Small intestine (tissue), 7 donors: Measurements from ENCODE around the gene COP1. TPM values are rescaled to one million over a fixed set of nuclear protein-coding genes. Genes with fewer than 3 reads are reported as not detected.

Source experiments
- DNase-seq, 2 donors: peaks; one replicate each; pipeline versions ENCODE4 v3.0.0 to v3.0.0-alpha.2; 2013
- FAIRE-seq: peaks from 2 replicates; lab custom pipeline; 2012; peaks lifted over from hg19 to GRCh38; lab: Jason Lieb, UNC
- H3K27ac ChIP-seq, 3 donors: one replicate each; pipeline ENCODE4 v1.5.1; 2013; ENCODE audit warnings: low read length in 2 of 3, mild to moderate bottlenecking in 2 of 3, control low read depth in 1 of 3, inconsistent platforms in 1 of 3, low read depth in 1 of 3, moderate library complexity in 1 of 3
- H3K27me3 ChIP-seq, 3 donors: one replicate each; pipeline ENCODE4 v1.6.1; 2013; ENCODE audit warnings: low read length in 3 of 3, inconsistent platforms in 1 of 3; ENCODE audit not compliant: control insufficient read depth in 3 of 3, insufficient read depth in 3 of 3
- H3K36me3 ChIP-seq, 3 donors: one replicate each; pipeline ENCODE4 v1.6.1; 2013; ENCODE audit warnings: low read length in 3 of 3, inconsistent platforms in 1 of 3, low read depth in 1 of 3, mild to moderate bottlenecking in 1 of 3, moderate library complexity in 1 of 3; ENCODE audit not compliant: control insufficient read depth in 3 of 3, insufficient read depth in 2 of 3
- H3K4me1 ChIP-seq, 3 donors: one replicate each; pipeline ENCODE4 v1.6.1; 2013; ENCODE audit warnings: low read length in 2 of 3, inconsistent platforms in 1 of 3, low read depth in 1 of 3, mild to moderate bottlenecking in 1 of 3, moderate library complexity in 1 of 3; ENCODE audit not compliant: control insufficient read depth in 3 of 3, insufficient read depth in 2 of 3
- H3K4me3 ChIP-seq, 3 donors: one replicate each; pipeline ENCODE4 v1.5.1; 2013; ENCODE audit warnings: low read length in 3 of 3, control low read depth in 1 of 3, inconsistent platforms in 1 of 3, low read depth in 1 of 3, mild to moderate bottlenecking in 1 of 3, moderate library complexity in 1 of 3
- H3K9me3 ChIP-seq, 2 donors: one replicate each; pipeline ENCODE4 v1.6.1; 2013; ENCODE audit warnings: low read depth in 1 of 2, low read length in 1 of 2; ENCODE audit not compliant: control insufficient read depth in 2 of 2, insufficient read depth in 1 of 2
- WGBS, 3 donors: extraction: QIAGEN DNeasy Blood & Tissue Kit; methylation state at CpG; one replicate each; pipeline ENCODE4 v1.1.7; 2013; 5-methylcytosine and 5-hydroxymethylcytosine counted together
- polyA plus RNA-seq, 4 donors: library from polyadenylated mRNA; stranded (reverse) in 3 of 4; unstranded in 1 of 4; fragments of 200-250 nt in 3 of 4; fragments of 120-200 nt in 1 of 4; gene quantifications; one replicate each; pipeline versions ENCODE4 v1.2.1 to v1.2.3, GENCODE V29; 2013
- donor health status: healthy with polysubstance abuse.
- donor health status: control.
- donor health status: control.
- donor health status: Bipolar disorder and iron deficiency.
- donor health status: healthy.

The COP1 gene
- polyA plus RNA-seq, 4 donors, result 34.2 to 68.4 (median 42.7) TPM

DNA sequence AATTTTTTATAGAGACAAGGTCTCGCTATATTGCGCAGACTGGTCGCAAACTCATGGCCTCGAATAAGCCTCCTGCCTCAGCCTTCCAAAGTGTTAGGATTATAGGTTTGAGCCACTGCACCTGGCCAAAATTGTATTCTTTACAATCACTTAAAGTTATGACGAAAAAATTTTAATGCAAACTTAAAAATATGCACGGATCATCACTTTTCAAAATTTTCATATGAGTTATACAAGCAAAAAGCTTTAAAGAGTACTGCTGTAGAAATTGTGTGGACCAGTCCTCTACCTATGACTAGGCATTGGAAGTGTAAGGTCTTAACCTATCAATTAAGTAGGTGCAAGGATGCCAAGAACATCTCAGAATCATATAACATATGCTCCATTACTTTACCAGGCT, 34.9 kb downstream of the COP1 start:
- Histone ChIP-seq H3K4me1 (no peaks in the 10 kb centered on the region), H3K27ac (no peak overlapping the region), H3K9me3 (peaks cover 0 to 7% of the 10 kb centered on the region in 2 donors), H3K27me3 (no peaks in the 10 kb centered on the region), H3K4me3 (no peak overlapping the region), H3K36me3 (peaks cover 2 to 26% (median 6%) of the 10 kb centered on the region in 3 donors)
- no peak for FAIRE-seq
- DNase-seq, result no peak
- WGBS, 3 donors, result 98% methylated on average over 6 of the region's 6 CpGs

- Histone ChIP-seq H3K27me3 (no peaks in the 10 kb centered on the region), H3K36me3 (peaks cover 3 to 17% (median 5%) of the 10 kb centered on the region in 3 donors), H3K4me3 (no peak overlapping the region), H3K9me3 (peaks cover 0 to 7% of the 10 kb centered on the region in 2 donors), H3K27ac (no peak overlapping the region), H3K4me1 (no peaks in the 10 kb centered on the region)
- DNase-seq (no peak), FAIRE-seq (no peak)
- WGBS, 3 donors, result 89 to 93% (median 92%) methylated on average over 4 of the region's 4 CpGs
Observed at GRCh38 chr1:176167210-176167609, 39.9 kb downstream of the COP1 start.

DNA sequence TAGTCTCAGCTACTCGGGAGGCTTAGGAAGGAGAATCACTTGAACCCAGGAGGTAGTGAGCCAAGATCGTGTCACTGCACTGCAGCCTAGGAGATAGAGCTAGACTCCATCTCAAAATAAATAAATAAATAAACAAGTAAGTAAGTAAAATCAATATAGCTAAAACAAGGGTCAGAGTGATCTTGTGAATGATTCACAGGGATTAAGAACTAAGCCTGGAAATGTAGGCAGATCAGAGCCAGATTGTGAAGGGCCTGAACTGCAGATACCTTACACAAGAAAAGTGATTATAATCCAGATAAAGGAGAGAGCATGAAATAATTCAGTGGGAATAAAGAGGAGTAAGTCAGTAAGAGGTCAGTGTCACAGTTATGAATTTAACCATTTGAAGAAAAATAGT, 41.5 kb downstream of the COP1 start:
- Histone ChIP-seq H3K36me3 (peaks cover 3 to 14% (median 7%) of the 10 kb centered on the region in 3 donors), H3K4me1 (no peaks in the 10 kb centered on the region), H3K4me3 (no peak overlapping the region), H3K27ac (no peak overlapping the region), H3K9me3 (peaks cover 0 to 3% of the 10 kb centered on the region in 2 donors), H3K27me3 (no peaks in the 10 kb centered on the region)
- DNase-seq (no peak), FAIRE-seq (no peak)
- 96 to 97% (median 96%) methylated on average over 2 of the region's 2 CpGs for WGBS, 3 donors

GRCh38 chr1:176164014-176164678, 42.9 kb downstream of the COP1 start:
- no peaks in the 10 kb centered on the region for H3K27me3 ChIP-seq
- DNase-seq, result no peak
- H3K27ac ChIP-seq, result no peak overlapping the region
- 91 to 98% (median 93%) methylated on average over 2 of the region's 2 CpGs for WGBS, 3 donors
- H3K9me3 ChIP-seq, result no peaks in the 10 kb centered on the region
- H3K4me1 ChIP-seq, result no peaks in the 10 kb centered on the region
- peaks cover 0 to 11% (median 5%) of the 10 kb centered on the region in 3 donors for H3K36me3 ChIP-seq
- H3K4me3 ChIP-seq, result no peak overlapping the region
- no peak for FAIRE-seq

DNA sequence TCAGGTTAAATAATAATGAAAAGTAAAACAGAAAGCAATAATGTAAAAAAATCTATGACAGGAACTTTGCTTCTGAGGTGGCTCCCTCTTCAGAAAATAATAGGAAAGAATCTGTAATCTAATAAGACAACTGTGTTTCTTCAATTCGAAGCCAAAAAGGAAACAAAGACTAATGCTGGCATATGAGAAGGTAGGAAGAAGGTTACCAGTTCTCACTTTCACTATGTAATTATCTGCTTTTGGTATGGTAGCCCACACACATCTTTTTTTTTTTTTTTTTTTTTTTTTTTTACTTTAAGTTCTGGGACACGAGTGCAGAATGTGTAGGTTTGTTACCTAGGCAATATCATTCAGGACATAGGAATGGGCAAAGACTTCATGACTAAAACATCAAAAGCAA, 47.1 kb downstream of the COP1 start:
- Histone ChIP-seq H3K9me3 (peaks cover 0 to 12% of the 10 kb centered on the region in 2 donors), H3K4me3 (no peak overlapping the region), H3K27ac (no peak overlapping the region), H3K27me3 (no peaks in the 10 kb centered on the region), H3K36me3 (peaks cover 0 to 9% (median 2%) of the 10 kb centered on the region in 3 donors), H3K4me1 (no peaks in the 10 kb centered on the region)
- no peak for FAIRE-seq
- DNase-seq, result no peak
- 44 to 82% (median 73%) methylated on average over 2 of the region's 2 CpGs for WGBS, 3 donors

- WGBS, 3 donors, result 97 to 99% (median 98%) methylated on average over 3 of the region's 3 CpGs
- H3K27me3 ChIP-seq, result no peaks in the 10 kb centered on the region
- no peak overlapping the region for H3K4me3 ChIP-seq
- H3K4me1 ChIP-seq, result no peaks in the 10 kb centered on the region
- H3K9me3 ChIP-seq, result peaks cover 0 to 12% of the 10 kb centered on the region in 2 donors
- peaks cover 0 to 9% (median 2%) of the 10 kb centered on the region in 3 donors for H3K36me3 ChIP-seq
- H3K27ac ChIP-seq, result no peak overlapping the region
- no peak for FAIRE-seq
- DNase-seq, result peak in 1 of 2 donors; percentile 23
Observed at GRCh38 chr1:176157995-176158394, 49.1 kb downstream of the COP1 start.

GRCh38 chr1:176149939-176150807, 56.9 kb downstream of the COP1 start:
- Histone ChIP-seq H3K4me1 (peaks cover 0 to 4% (median 0%) of the 10 kb centered on the region in 3 donors), H3K36me3 (peaks cover 0 to 11% (median 6%) of the 10 kb centered on the region in 3 donors), H3K9me3 (peaks cover 0 to 3% of the 10 kb centered on the region in 2 donors), H3K4me3 (no peak overlapping the region), H3K27me3 (no peaks in the 10 kb centered on the region), H3K27ac (no peak overlapping the region)
- DNase-seq (peak; percentile 18 to 66), FAIRE-seq (peak; percentile 57)
- WGBS, 3 donors, result 66 to 72% (median 69%) methylated on average over 4 of the region's 4 CpGs

GRCh38 chr1:176144526-176144925, 62.6 kb downstream of the COP1 start:
- WGBS, 3 donors, result 91 to 98% (median 94%) methylated on average over 2 of the region's 2 CpGs

More at GRCh38 chr1:176144526-176144925, 62.6 kb downstream of the COP1 start:
- Histone ChIP-seq H3K36me3 (peaks cover 0 to 6% (median 4%) of the 10 kb centered on the region in 3 donors), H3K4me1 (no peaks in the 10 kb centered on the region), H3K27me3 (no peaks in the 10 kb centered on the region), H3K9me3 (peaks cover 0 to 3% of the 10 kb centered on the region in 2 donors), H3K4me3 (no peak overlapping the region), H3K27ac (no peak overlapping the region)
- FAIRE-seq, result peak; percentile 19
- no peak for DNase-seq
